Activated CD4-positive, alpha-beta T cell treated with anti-CD3 and anti-CD28 coated beads, Interleukin-2, amount 50 U/mL, for 16 hours (primary cell): ENCODE data around the gene IL21R.
"Not testable (repeated sequence)": the region's sequence is repeated elsewhere in the genome, so short reads cannot be mapped to it uniquely, and the experiment has no call there.

Experiments used
- DNase-seq: peaks from one replicate; pipeline ENCODE4 v3.0.0-alpha.2; 2020

IL21R gene

GRCh38 chr16:27377666-27378485, 24.1 kb upstream of the IL21R start:
- peak; percentile 63 for DNase-seq

GRCh38 chr16:27378871-27379481, 23.0 kb upstream of the IL21R start:
- DNase-seq, result peak; percentile 63

- DNase-seq, result no peak
Measured at GRCh38 chr16:27379919-27380318, 22.1 kb upstream of the IL21R start.

GRCh38 chr16:27381236-27381635, 20.7 kb upstream of the IL21R start:
- no peak for DNase-seq

GRCh38 chr16:27381974-27382855, 19.8 kb upstream of the IL21R start:
- no peak for DNase-seq

GRCh38 chr16:27383556-27384243, 18.3 kb upstream of the IL21R start:
- DNase-seq, result no peak

- no peak for DNase-seq
Measured at GRCh38 chr16:27384425-27384824, 17.5 kb upstream of the IL21R start.

- DNase-seq, result no peak
Measured at GRCh38 chr16:27385398-27385797, 16.6 kb upstream of the IL21R start.

- DNase-seq, result no peak
Measured at GRCh38 chr16:27386674-27387073, 15.3 kb upstream of the IL21R start.

- DNase-seq, result peak; percentile 88
Measured at GRCh38 chr16:27387724-27388123, 14.2 kb upstream of the IL21R start.

GRCh38 chr16:27389272-27389961, 12.6 kb upstream of the IL21R start:
- DNase-seq, result no peak

GRCh38 chr16:27390151-27390550, 11.8 kb upstream of the IL21R start:
- DNase-seq, result no peak

- no peak for DNase-seq
Measured at GRCh38 chr16:27392671-27393070, 9.3 kb upstream of the IL21R start.

GRCh38 chr16:27394516-27394915, 7.5 kb upstream of the IL21R start:
- DNase-seq, result no peak

- DNase-seq, result not testable (repeated sequence)
Measured at GRCh38 chr16:27398341-27398893, 3.6 kb upstream of the IL21R start.

- DNase-seq, result no peak
Measured at GRCh38 chr16:27398894-27399853, 2.8 kb upstream of the IL21R start.

- DNase-seq, result no peak
Measured at GRCh38 chr16:27399969-27400368, 2.0 kb upstream of the IL21R start.

- DNase-seq, result no peak
Measured at GRCh38 chr16:27400751-27401620, 988 bp upstream of the IL21R start.

GRCh38 chr16:27402569-27402963, 592 bp downstream of the IL21R start:
- DNase-seq, result no peak
